Smooth muscle cell (in vitro differentiated cells): ENCODE results near the gene RAD51B. TPM values are rescaled to one million over a fixed set of nuclear protein-coding genes. Genes with fewer than 3 reads are reported as not detected.

Experiments used
- DNase-seq: peaks from one replicate; lab custom pipeline; 2025; ENCODE audit not compliant: unreplicated experiment; lab: John Stamatoyannopoulos, UW
- H2AFZ ChIP-seq: fragments of 200-600 bp; sonication (generic); 2 replicates; pipeline ENCODE4 v1.6.0; 2016; ENCODE audit warnings: antibody characterized with exemption, low read depth, mild to moderate bottlenecking
- H3F3A ChIP-seq: fragments of 200-600 bp; sonication (generic); 2 replicates; pipeline ENCODE4 v1.6.0; 2017; ENCODE audit warnings: antibody characterized with exemption, low read depth
- H3K27ac ChIP-seq: fragments of 200-600 bp; sonication (generic); 2 replicates; pipeline ENCODE4 v1.5.1; 2016; ENCODE audit warnings: low read depth, mild to moderate bottlenecking
- H3K27me3 ChIP-seq: fragments of 200-600 bp; sonication (generic); 2 replicates; pipeline ENCODE4 v1.6.1; 2016; ENCODE audit warnings: low read depth, mild to moderate bottlenecking
- H3K36me3 ChIP-seq: fragments of 200-600 bp; sonication (generic); 2 replicates; pipeline ENCODE4 v1.5.1; 2016; ENCODE audit warnings: low read depth
- H3K4me1 ChIP-seq: fragments of 200-600 bp; sonication (generic); 2 replicates; pipeline ENCODE4 v1.5.1; 2016; ENCODE audit warnings: low read depth
- H3K4me2 ChIP-seq: fragments of 200-600 bp; sonication (generic); 2 replicates; pipeline ENCODE4 v1.6.0; 2016; ENCODE audit warnings: mild to moderate bottlenecking
- H3K4me3 ChIP-seq: fragments of 200-600 bp; sonication (generic); 2 replicates; pipeline ENCODE4 v1.5.1; 2016; ENCODE audit warnings: mild to moderate bottlenecking
- H3K79me2 ChIP-seq: fragments of 200-600 bp; sonication (generic); 2 replicates; pipeline ENCODE4 v1.6.0; 2016; ENCODE audit warnings: low read depth, mild to moderate bottlenecking
- H3K9ac ChIP-seq: fragments of 200-600 bp; sonication (generic); 2 replicates; pipeline ENCODE4 v1.6.0; 2016; ENCODE audit warnings: low read depth
- H3K9me3 ChIP-seq: fragments of 200-600 bp; sonication (generic); replicated peaks from 2 replicates; pipeline ENCODE4 v1.5.1; 2016; ENCODE audit warnings: low read depth
- H4K20me1 ChIP-seq: fragments of 200-600 bp; sonication (generic); 2 replicates; pipeline ENCODE4 v1.6.0; 2016; ENCODE audit warnings: low read depth
- CTCF ChIP-seq: fragments of 200-600 bp; sonication (generic); IDR thresholded peaks from 2 replicates; pipeline ENCODE4 v1.5.1; 2017; ENCODE audit warnings: borderline replicate concordance, mild to moderate bottlenecking, antibody characterized with exemption; ENCODE audit not compliant: insufficient read depth, poor library complexity, severe bottlenecking
- WGBS: methylation state at CpG from one replicate; pipeline ENCODE4 v1.1.7; 2016; ENCODE audit warnings: low lambda C conversion rate; 5-methylcytosine and 5-hydroxymethylcytosine counted together
- polyA plus RNA-seq: library from polyadenylated mRNA; unstranded; fragments of >200 nt; fragmentation: Nextera tagmentation; extraction: Ambion mirVana; gene quantifications from 2 replicates; pipeline ENCODE4 v1.2.1, GENCODE V29; 2016
- total RNA-seq: library from RNA; depleted of rRNA; stranded (reverse); fragments of >200 nt; gene quantifications from 2 replicates; pipeline ENCODE4 v1.2.3, GENCODE V29; 2014

RAD51B gene
- total and polyA plus RNA-seq, 2 experiments from 2014 or later: 4.6 to 5.3 TPM

- DNase-seq: no peak
- WGBS: 23% methylated on average over 3 of the region's 3 CpGs
These were observed 374.5 kb downstream of the RAD51B start for GRCh38 chr14:68193970-68194681.

GRCh38 chr14:68195126-68195525 is 375.5 kb downstream of the RAD51B start:
- H3K79me2 ChIP-seq: no peaks in the 10 kb centered on the region
- no peak overlapping the region for H2AFZ ChIP-seq
- H3K4me1 ChIP-seq: peaks cover 30% of the 10 kb centered on the region
- H3K4me3 ChIP-seq: no peak overlapping the region
- peak overlapping the region; percentile 18 for H3K4me2 ChIP-seq
- H3F3A ChIP-seq: peaks cover 13% of the 10 kb centered on the region
- H3K9ac ChIP-seq: no peak overlapping the region
- no peaks in the 10 kb centered on the region for H3K27me3 ChIP-seq
- no peak for DNase-seq
- no peaks in the 10 kb centered on the region for H3K9me3 ChIP-seq
- no peak for TF ChIP-seq CTCF
- H4K20me1 ChIP-seq: no peaks in the 10 kb centered on the region
- H3K27ac ChIP-seq: peak overlapping the region; percentile 77
- H3K36me3 ChIP-seq: no peaks in the 10 kb centered on the region
- 23% methylated on average over 1 of the region's 1 CpG for WGBS

More at GRCh38 chr14:68193970-68194681, 374.5 kb downstream of the RAD51B start:
- Histone ChIP-seq H3K27ac (peak overlapping the region; percentile 77), H3K4me2 (peak overlapping the region; percentile 29), H3K9ac (no peak overlapping the region), H3K36me3 (no peaks in the 10 kb centered on the region), H4K20me1 (no peaks in the 10 kb centered on the region), H3K4me1 (peaks cover 20% of the 10 kb centered on the region), H3F3A (peaks cover 5% of the 10 kb centered on the region), H2AFZ (peak overlapping the region; percentile 14), H3K9me3 (no peaks in the 10 kb centered on the region), H3K4me3 (no peak overlapping the region), H3K79me2 (no peaks in the 10 kb centered on the region), H3K27me3 (no peaks in the 10 kb centered on the region)
- TF ChIP-seq CTCF: no peak

- H3F3A ChIP-seq: peaks cover 16% of the 10 kb centered on the region
- H3K4me2 ChIP-seq: peak overlapping the region; percentile 70
- H3K4me3 ChIP-seq: no peak overlapping the region
- H3K9me3 ChIP-seq: no peaks in the 10 kb centered on the region
- H3K36me3 ChIP-seq: no peaks in the 10 kb centered on the region
- no peak for TF ChIP-seq CTCF
- no peaks in the 10 kb centered on the region for H3K27me3 ChIP-seq
- H3K79me2 ChIP-seq: no peaks in the 10 kb centered on the region
- peaks cover 33% of the 10 kb centered on the region for H3K4me1 ChIP-seq
- H4K20me1 ChIP-seq: no peaks in the 10 kb centered on the region
- DNase-seq: no peak
- H2AFZ ChIP-seq: peak overlapping the region; percentile 81
- peak overlapping the region; percentile 92 for H3K27ac ChIP-seq
- WGBS: 60% methylated on average over 3 of the region's 3 CpGs
- H3K9ac ChIP-seq: peak overlapping the region; percentile 33
These were observed 379.3 kb downstream of the RAD51B start for GRCh38 chr14:68198713-68199495.
